ENCODE results near the gene CDH4. TPM values are rescaled to one million over a fixed set of nuclear protein-coding genes. Genes with fewer than 3 reads are reported as not detected.

The CDH4 gene
- total RNA-seq, 1 donor from 2014 or later, result 0.06 TPM

DNA sequence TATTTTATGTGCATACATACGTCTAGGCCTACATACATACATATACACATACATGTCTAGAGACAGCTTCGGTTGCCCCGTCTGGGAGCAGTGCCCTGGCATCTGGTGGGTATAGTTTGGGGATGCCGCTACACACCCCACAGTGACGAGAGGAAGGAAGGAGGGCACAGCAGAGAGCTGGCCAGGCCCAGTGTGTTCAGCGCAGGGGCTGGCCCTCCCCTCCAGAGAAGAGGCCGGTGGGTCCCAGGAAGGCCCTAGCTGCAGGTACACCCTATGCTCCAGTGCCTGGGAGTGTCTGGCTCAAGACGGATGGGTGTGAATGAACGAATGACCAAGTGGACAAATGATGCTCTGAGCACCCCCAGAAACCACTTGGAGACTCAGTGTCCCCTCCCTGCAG, 284.6 kb downstream of the CDH4 start:
- Histone ChIP-seq H3K9me3 (no peaks in the 10 kb centered on the region), H3K4me1 (no peaks in the 10 kb centered on the region), H3K4me3 (no peak overlapping the region), H3K36me3 (no peaks in the 10 kb centered on the region), H3K27ac (no peak overlapping the region), H3K27me3 (ENCODE audit: low read depth) (peaks cover 3% of the 10 kb centered on the region)
- ATAC-seq (no peak), DNase-seq (no peak)
- TF ChIP-seq, protein P1, sequence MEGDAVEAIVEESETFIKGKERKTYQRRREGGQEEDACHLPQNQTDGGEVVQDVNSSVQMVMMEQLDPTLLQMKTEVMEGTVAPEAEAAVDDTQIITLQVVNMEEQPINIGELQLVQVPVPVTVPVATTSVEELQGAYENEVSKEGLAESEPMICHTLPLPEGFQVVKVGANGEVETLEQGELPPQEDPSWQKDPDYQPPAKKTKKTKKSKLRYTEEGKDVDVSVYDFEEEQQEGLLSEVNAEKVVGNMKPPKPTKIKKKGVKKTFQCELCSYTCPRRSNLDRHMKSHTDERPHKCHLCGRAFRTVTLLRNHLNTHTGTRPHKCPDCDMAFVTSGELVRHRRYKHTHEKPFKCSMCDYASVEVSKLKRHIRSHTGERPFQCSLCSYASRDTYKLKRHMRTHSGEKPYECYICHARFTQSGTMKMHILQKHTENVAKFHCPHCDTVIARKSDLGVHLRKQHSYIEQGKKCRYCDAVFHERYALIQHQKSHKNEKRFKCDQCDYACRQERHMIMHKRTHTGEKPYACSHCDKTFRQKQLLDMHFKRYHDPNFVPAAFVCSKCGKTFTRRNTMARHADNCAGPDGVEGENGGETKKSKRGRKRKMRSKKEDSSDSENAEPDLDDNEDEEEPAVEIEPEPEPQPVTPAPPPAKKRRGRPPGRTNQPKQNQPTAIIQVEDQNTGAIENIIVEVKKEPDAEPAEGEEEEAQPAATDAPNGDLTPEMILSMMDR (IDR thresholded peaks at IDR 0.05), result no peak
- intact Hi-C loops (cut with DNase I), result no loop called here

DNA sequence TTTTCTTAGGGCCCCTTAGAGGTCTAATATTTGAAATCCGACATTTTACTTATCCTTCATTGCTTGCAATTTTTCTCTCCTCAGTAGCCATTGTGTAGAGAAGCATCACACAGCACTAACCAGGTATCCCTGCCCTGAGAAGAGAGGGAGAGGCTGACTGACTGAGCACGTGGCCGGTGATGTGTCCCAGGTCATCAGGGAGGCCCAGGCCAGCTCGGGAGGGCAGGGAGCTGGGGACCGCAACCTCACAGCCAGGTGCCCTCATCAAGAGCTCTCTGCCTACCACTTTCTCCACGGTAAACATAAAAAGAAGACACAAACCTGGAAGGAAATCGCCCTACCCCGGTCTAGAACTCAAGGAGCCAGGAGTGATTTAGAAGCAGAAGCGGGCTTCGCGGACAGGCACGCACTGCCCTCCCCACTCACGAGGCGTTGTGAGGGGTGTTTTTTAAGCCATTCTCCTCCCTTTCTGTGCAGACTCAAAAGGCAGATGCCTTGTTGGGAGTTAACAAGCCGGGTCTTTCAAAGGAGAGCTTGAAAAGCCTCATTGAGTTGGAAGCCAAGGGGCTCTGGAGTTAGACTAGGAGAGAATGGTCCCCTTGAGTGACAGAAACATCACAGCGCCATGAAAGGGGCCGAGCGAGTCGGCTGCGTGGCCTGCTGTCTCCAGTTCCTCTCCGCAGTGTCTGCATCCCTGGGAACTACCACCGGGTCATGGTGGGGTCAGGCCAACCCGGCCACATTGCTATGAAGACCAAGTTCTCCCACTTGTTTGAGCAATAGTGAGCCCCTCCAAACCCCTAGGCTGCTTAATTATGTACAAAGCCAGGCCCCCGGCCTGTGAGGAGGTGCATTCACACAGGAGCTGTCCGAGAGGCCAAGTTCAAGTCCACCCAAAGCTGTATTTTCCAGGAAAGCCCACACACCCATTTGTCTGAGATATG, 285.4 kb downstream of the CDH4 start:
- no peaks in the 10 kb centered on the region for H3K36me3 ChIP-seq
- TF ChIP-seq, protein P1 (IDR thresholded peaks at IDR 0.05), result no peak
- no peak overlapping the region for H3K27ac ChIP-seq
- intact Hi-C loops (cut with DNase I), result no loop called here
- ATAC-seq (no peak), DNase-seq (no peak)
- no peaks in the 10 kb centered on the region for H3K4me1 ChIP-seq
- H3K27me3 ChIP-seq (ENCODE audit: low read depth), result peaks cover 3% of the 10 kb centered on the region
- H3K4me3 ChIP-seq, result no peak overlapping the region
- no peaks in the 10 kb centered on the region for H3K9me3 ChIP-seq

DNA sequence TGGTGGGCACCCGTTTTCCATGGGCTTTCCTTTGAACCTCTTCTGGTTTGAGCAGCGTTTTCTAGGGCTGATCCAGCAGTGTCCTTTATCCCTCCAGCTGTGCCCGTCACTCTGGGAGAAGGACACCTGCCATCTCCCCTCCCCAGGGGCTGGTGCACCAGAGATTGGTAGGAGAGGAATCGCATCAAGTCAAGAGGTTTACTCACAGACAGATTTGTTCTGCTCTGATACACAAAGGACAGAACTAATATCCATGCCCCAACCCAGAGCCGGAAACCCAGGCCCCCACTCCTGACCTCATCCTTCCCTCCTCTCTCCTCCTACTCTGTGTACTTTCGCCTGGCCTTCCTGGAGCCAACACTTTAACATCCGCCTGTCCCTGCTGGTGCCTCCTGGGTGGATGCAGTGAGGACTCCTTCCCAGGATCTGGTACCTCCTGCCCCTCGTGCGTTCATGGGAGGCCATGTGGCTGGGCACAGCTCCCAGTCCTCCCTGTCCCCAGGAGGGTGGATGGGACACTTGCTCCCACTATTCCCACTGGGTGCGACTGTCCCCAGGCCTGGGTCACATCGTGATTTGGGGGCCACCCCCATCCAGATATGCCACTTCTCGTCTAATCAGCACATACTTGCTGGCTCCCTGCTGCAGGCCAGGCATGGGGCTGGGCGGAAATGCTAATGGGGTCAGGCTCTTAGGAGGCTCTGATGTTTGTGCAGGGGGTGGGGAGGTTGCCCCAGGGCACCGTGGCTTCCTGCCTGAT, 286.3 kb downstream of the CDH4 start:
- intact Hi-C loops (cut with DNase I), result no loop called here
- Histone ChIP-seq H3K27ac (no peak overlapping the region), H3K9me3 (no peaks in the 10 kb centered on the region), H3K4me1 (no peaks in the 10 kb centered on the region), H3K4me3 (no peak overlapping the region), H3K36me3 (no peaks in the 10 kb centered on the region), H3K27me3 (ENCODE audit: low read depth) (peaks cover 3% of the 10 kb centered on the region)
- TF ChIP-seq, protein P1 (IDR thresholded peaks at IDR 0.05), result no peak
- ATAC-seq (no peak), DNase-seq (no peak)

DNA sequence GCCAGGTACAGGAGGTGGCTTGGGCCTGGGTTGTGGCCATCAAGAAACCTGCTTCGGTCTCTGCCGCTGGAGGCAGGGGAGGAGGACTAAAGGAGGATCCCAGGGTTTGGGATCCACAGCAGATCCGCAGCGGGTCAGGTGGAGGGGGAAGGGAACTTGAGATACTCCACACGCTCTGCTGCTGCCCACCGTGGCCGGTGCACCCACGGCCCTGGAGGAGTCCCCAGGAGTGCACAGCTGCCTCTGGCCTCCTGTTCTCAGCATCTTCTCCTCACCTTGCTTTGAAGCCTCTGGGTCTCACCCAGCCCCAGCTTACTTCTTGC, 286.8 kb downstream of the CDH4 start:
- intact Hi-C loops (cut with DNase I), result no loop called here
- TF ChIP-seq, protein P1 (IDR thresholded peaks at IDR 0.05), result no peak
- H3K4me1 ChIP-seq, result no peaks in the 10 kb centered on the region
- no peaks in the 10 kb centered on the region for H3K36me3 ChIP-seq
- no peak overlapping the region for H3K27ac ChIP-seq
- no peak for DNase-seq
- no peak overlapping the region for H3K4me3 ChIP-seq
- H3K9me3 ChIP-seq, result no peaks in the 10 kb centered on the region
- peaks cover 3% of the 10 kb centered on the region for H3K27me3 ChIP-seq (ENCODE audit: low read depth)
- no peak for ATAC-seq

DNA sequence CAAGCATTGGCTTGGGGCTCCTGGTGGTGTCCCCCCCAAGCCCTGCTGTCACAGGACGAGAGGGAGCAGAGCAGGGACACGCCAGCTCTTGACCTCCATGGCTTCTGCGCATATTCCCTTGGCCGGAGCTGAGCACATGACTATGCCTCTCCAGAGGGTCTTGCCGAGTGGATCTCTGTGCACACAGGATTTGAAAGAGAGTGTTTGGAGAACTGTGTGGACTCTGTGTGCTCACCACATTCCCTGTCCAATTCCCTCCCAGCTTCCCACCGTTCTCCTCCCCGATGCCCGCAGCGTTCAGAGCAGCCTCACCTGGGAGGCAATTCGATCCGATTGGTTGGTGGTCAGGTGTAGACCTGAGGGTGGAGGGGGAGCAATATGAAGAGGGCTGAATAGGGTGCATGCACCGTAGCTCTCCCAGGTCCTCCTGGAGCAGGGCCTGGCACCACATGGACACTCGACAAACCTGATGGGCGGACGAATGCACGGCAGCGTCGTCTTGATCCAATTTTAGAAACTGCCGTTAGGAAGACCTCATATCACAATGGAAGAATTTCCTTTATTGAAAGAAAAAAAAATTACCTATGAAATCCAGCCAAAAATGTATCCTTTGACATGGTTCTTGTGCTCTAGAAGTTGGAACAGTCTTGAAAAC, 287.8 kb downstream of the CDH4 start:
- ATAC-seq, result no peak
- Histone ChIP-seq H3K27ac (no peak overlapping the region), H3K36me3 (no peaks in the 10 kb centered on the region), H3K4me1 (no peaks in the 10 kb centered on the region), H3K9me3 (no peaks in the 10 kb centered on the region), H3K4me3 (no peak overlapping the region), H3K27me3 (ENCODE audit: low read depth) (peaks cover 3% of the 10 kb centered on the region)
- no peak for DNase-seq
- TF ChIP-seq, protein P1 (IDR thresholded peaks at IDR 0.05), result no peak
- intact Hi-C loops (cut with DNase I), result no loop called here
